ENCODE measurements around the gene ARID5B.

ARID5B gene

GRCh38 chr10:61978965-61979364, 77.5 kb downstream of the ARID5B start:
- no peaks in the 10 kb centered on the region for H3K27me3 ChIP-seq
- peak; percentile 24 for TF ChIP-seq CTCF (IDR thresholded peaks at IDR 0.05)
- no peak for DNase-seq
- no peaks in the 10 kb centered on the region for H3K9me3 ChIP-seq
- H3K36me3 ChIP-seq: no peaks in the 10 kb centered on the region
- peak overlapping the region in 1 of 2 donors; percentile 0 for H3K27ac ChIP-seq
- intact Hi-C loops (cut with DNase I; ENCODE audit: low total_unique reads): no loop called here
- peaks cover 0 to 65% (median 34%) of the 10 kb centered on the region in 4 donors for H3K4me1 ChIP-seq
- H3K4me3 ChIP-seq: no peak overlapping the region

- H3K27me3 ChIP-seq: no peaks in the 10 kb centered on the region
- H3K27ac ChIP-seq: no peak overlapping the region
- peaks cover 0 to 64% (median 21%) of the 10 kb centered on the region in 4 donors for H3K4me1 ChIP-seq
- no peak for DNase-seq
- no peaks in the 10 kb centered on the region for H3K9me3 ChIP-seq
- no peaks in the 10 kb centered on the region for H3K36me3 ChIP-seq
- H3K4me3 ChIP-seq: no peak overlapping the region
- intact Hi-C loops (cut with DNase I; ENCODE audit: low total_unique reads): no loop called here
- no peak for TF ChIP-seq CTCF (IDR thresholded peaks at IDR 0.05)
Observed at GRCh38 chr10:61981460-61981859, 80.0 kb downstream of the ARID5B start.

- intact Hi-C loops (cut with DNase I; ENCODE audit: low total_unique reads): no loop called here
- Histone ChIP-seq H3K27me3 (no peaks in the 10 kb centered on the region), H3K36me3 (no peaks in the 10 kb centered on the region), H3K4me3 (no peak overlapping the region), H3K27ac (no peak overlapping the region), H3K4me1 (peaks cover 0 to 79% (median 21%) of the 10 kb centered on the region in 4 donors), H3K9me3 (no peaks in the 10 kb centered on the region)
- no peak for TF ChIP-seq CTCF (IDR thresholded peaks at IDR 0.05)
- DNase-seq: no peak
Observed at GRCh38 chr10:61983255-61983654, 81.8 kb downstream of the ARID5B start.

- no peaks in the 10 kb centered on the region for H3K27me3 ChIP-seq
- H3K27ac ChIP-seq: no peak overlapping the region
- H3K9me3 ChIP-seq: no peaks in the 10 kb centered on the region
- no peak for DNase-seq
- no peak for TF ChIP-seq CTCF (IDR thresholded peaks at IDR 0.05)
- intact Hi-C loops (cut with DNase I; ENCODE audit: low total_unique reads): no loop called here
- peaks cover 0 to 72% (median 11%) of the 10 kb centered on the region in 4 donors for H3K4me1 ChIP-seq
- no peaks in the 10 kb centered on the region for H3K36me3 ChIP-seq
- H3K4me3 ChIP-seq: no peak overlapping the region
Observed at GRCh38 chr10:61984803-61985418, 83.4 kb downstream of the ARID5B start.

- Histone ChIP-seq H3K27me3 (no peaks in the 10 kb centered on the region), H3K4me1 (peaks cover 0 to 64% (median 7%) of the 10 kb centered on the region in 4 donors), H3K27ac (peak overlapping the region in 1 of 2 donors; percentile 3), H3K9me3 (no peaks in the 10 kb centered on the region), H3K36me3 (no peaks in the 10 kb centered on the region), H3K4me3 (no peak overlapping the region)
- intact Hi-C loops (cut with DNase I; ENCODE audit: low total_unique reads): no loop called here
- DNase-seq: no peak
- no peak for TF ChIP-seq CTCF (IDR thresholded peaks at IDR 0.05)
Observed at GRCh38 chr10:61985715-61986114, 84.2 kb downstream of the ARID5B start.

Data from tibial artery (tissue), 4 donors.